Measurements from ENCODE around the gene ANXA5.

The ANXA5 gene

GRCh38 chr4:121696581-121697461 lies at the start of gene ANXA5:
Gene ANXA5 (minus strand): TSS chr4:121696980. CDS start chr4:121696589, 391 bp downstream.
- no peak for DNase-seq (ENCODE audit: low read depth)
- peak within 1 kb of the TSS; percentile 66 for H3K4me3 ChIP-seq (ENCODE audit: low read depth, low read length)
- peak; percentile 42 for TF ChIP-seq CTCF (IDR thresholded peaks at IDR 0.05; ENCODE audit: control insufficient read depth, extremely low read depth, insufficient read depth)

- no peak for TF ChIP-seq CTCF (IDR thresholded peaks at IDR 0.05; ENCODE audit: control insufficient read depth, extremely low read depth, insufficient read depth)
- DNase-seq (ENCODE audit: low read depth) = no peak
- H3K4me3 ChIP-seq (ENCODE audit: low read depth, low read length) = no peak overlapping the region
These were observed 46.0 kb upstream of the ANXA5 start for GRCh38 chr4:121742794-121743193.

- DNase-seq (ENCODE audit: low read depth) = peak; percentile 27
- TF ChIP-seq CTCF (IDR thresholded peaks at IDR 0.05; ENCODE audit: control insufficient read depth, extremely low read depth, insufficient read depth) = no peak
These were observed 45.0 kb upstream of the ANXA5 start for GRCh38 chr4:121741751-121742150.

GRCh38 chr4:121740796-121741409 lies 44.1 kb upstream of the ANXA5 start:
- DNase-seq (ENCODE audit: low read depth) = no peak
- no peak overlapping the region for H3K4me3 ChIP-seq (ENCODE audit: low read depth, low read length)
- no peak for TF ChIP-seq CTCF (IDR thresholded peaks at IDR 0.05; ENCODE audit: control insufficient read depth, extremely low read depth, insufficient read depth)

More at GRCh38 chr4:121741751-121742150, 45.0 kb upstream of the ANXA5 start:
- no peak overlapping the region for H3K4me3 ChIP-seq (ENCODE audit: low read depth, low read length)

- H3K4me3 ChIP-seq (ENCODE audit: low read depth, low read length) = no peak overlapping the region
- no peak for TF ChIP-seq CTCF (IDR thresholded peaks at IDR 0.05; ENCODE audit: control insufficient read depth, extremely low read depth, insufficient read depth)
- DNase-seq (ENCODE audit: low read depth) = no peak
These were observed 42.8 kb upstream of the ANXA5 start for GRCh38 chr4:121739575-121739974.

GRCh38 chr4:121738780-121739535 lies 42.2 kb upstream of the ANXA5 start:
- DNase-seq (ENCODE audit: low read depth) = no peak
- no peak overlapping the region for H3K4me3 ChIP-seq (ENCODE audit: low read depth, low read length)
- no peak for TF ChIP-seq CTCF (IDR thresholded peaks at IDR 0.05; ENCODE audit: control insufficient read depth, extremely low read depth, insufficient read depth)
